Renal cortical epithelial cell (primary cell): ENCODE data around the gene OR10A4. TPM values are rescaled to one million over a fixed set of nuclear protein-coding genes. Genes with fewer than 3 reads are reported as not detected.
A peak's percentile ranks its signal among the peaks of the same experiment; 100 is the strongest.
"Not testable (repeated sequence)": the region's sequence is repeated elsewhere in the genome, so short reads cannot be mapped to it uniquely, and the experiment has no call there.

Experiments
- DNase-seq: peaks from one replicate; pipeline ENCODE4 v3.0.0-alpha.2; 2011; ENCODE audit warnings: low read depth
- total RNA-seq: library from RNA; depleted of rRNA; stranded (reverse); fragments of >200 nt; gene quantifications from 2 replicates; pipeline ENCODE4 v1.2.3, GENCODE V29; 2014

The OR10A4 gene, protein sequence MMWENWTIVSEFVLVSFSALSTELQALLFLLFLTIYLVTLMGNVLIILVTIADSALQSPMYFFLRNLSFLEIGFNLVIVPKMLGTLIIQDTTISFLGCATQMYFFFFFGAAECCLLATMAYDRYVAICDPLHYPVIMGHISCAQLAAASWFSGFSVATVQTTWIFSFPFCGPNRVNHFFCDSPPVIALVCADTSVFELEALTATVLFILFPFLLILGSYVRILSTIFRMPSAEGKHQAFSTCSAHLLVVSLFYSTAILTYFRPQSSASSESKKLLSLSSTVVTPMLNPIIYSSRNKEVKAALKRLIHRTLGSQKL
- not detected in 2 replicates for total RNA-seq

GRCh38 chr11:6876325-6876724, at the start of gene OR10A4:
TSS of gene OR10A4 (plus strand) at chr11:6876625. CDS start at chr11:6876648, 23 bp downstream.
- DNase-seq = no peak

DNA sequence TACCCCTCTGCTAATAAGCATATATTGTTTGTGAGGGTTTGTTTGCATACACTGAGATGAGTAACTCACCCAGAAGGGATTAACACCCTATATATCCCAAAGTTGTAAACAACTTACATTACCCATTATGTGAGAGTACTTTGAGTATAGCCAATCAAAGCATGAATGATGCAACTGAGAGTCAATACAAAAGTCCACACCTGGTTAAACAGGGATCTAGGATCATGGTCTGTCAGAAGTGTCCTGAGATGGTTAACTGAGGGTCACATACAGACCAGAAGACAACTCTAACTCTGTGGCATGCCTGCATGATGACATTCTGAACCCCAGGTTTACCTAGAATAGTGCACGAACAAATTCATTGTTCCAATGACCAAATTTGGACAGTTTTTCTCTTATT, 48.3 kb upstream of the OR10A4 start:
- no peak for DNase-seq

DNA sequence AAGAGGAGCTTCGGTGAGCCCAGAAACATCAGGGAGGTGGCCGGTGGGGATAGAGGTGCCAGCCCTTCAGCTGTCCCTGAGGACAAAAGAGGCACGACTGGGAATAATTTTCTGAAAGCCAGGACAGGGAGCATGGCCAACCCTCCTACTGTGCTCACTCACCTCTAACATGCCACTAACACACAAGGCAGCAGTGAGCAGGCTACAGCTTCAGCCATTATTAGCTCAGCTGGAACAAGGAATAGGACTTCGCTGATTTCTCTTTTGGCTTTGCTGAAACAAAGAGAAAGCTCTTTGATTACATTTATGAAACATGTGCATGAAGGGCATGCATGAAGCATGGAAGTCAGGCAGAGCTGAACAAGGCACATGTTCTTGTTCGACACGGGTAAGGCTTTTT, 43.1 kb upstream of the OR10A4 start:
- DNase-seq = no peak

DNA sequence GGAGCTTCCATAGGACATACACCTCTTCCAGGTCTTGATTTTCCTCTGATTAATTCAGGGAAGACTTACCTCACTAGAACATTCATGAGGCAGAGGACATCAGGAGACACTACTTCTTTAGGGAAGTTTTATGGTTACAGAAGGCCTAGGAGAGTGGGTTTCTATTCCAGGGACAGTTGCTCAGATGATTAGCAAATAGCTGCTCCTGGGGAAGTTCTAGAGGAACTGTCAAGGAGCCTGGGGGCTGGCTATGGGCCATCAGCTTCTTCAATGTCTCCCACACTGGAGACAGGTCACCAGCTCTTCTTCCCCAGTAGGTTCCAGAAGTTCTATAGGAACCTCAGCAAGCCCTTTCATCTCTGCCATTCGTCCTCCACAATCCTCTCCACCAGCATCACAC, 42.4 kb upstream of the OR10A4 start:
- no peak for DNase-seq

DNA sequence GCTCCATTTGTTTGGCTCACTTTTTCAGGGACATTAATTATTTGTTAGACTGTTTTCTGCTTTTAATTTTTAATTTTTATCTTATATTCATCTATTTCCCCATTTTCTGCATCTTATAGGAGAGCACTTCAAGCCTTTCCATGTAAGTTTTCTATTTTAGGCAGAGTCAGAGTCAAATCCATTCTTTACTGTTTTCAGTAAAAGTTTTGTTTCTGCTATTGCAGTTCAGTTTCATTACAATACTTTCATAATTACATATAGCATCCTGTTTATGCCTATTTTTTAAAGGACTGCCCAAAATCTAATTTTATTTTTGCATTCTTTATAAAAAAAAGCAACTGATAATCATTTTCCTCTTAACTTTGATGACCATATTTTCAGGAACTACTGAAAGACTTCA, 34.7 kb upstream of the OR10A4 start:
- no peak for DNase-seq

DNA sequence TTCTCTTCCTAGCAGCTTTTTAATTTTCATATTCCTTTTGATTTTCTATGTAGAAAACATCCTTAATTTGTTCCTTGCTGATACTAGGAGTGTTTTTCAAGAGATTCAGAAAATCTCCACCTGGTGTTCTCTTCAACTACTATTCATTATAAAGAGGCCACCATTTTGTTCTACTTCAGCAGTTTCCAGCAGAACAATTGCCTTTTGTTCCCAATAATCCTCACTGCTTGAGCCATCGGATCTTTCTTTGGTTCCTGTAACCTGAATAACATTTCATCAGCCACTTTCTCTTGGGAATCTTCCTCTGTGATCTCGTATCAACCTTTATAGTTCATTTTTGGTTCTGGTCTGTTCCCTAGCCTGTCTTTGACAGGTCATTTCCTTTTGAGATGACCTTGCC, 32.8 kb upstream of the OR10A4 start:
- DNase-seq = no peak

GRCh38 chr11:6844356-6844755, 32.1 kb upstream of the OR10A4 start:
- no peak for DNase-seq

DNA sequence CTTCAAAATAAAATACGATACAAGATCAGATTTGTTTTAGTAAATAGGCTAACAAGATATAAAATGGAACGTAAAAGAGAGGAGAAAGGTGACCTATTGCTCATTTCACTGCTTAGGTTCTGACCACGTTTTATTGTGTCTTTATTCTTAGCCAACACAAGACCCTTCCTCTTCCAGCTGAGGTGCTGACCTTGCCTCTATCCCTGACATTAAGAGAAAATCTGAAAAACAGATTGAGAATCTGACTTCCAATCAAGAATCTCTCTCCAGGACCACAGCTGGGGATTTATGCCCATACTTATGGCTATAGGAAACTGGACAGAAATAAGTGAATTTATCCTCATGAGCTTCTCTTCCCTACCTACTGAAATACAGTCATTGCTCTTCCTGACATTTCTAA, 31.0 kb upstream of the OR10A4 start, which contains the start of gene OR10A5:
TSS of gene OR10A5 (plus strand) at position 301 of the 400 bp plus-strand sequence. CDS start at position 301, 0 bp downstream.
- no peak for DNase-seq

- DNase-seq = peak; percentile 33
These were observed 25.9 kb upstream of the OR10A4 start for GRCh38 chr11:6850526-6850925.

DNA sequence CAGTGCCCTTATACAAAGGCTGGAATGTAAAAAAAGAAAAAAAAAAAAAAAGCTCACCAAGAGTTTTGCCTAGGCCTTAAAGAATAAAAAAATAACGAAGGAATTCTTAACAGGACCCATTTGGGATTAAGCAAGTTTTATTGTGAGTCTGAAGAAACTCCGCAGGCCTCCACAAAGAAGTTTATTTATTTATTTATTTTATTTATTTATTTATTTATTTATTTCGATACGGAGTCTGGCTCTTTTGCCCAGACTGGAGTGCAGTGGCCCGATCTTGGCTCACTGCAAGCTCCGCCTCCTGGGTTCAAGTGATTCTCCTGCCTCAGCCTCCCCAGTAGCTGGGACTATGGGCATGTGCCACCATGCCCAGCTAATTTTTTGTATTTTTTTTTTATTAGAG, 21.6 kb upstream of the OR10A4 start:
- DNase-seq = not testable (repeated sequence)

DNA sequence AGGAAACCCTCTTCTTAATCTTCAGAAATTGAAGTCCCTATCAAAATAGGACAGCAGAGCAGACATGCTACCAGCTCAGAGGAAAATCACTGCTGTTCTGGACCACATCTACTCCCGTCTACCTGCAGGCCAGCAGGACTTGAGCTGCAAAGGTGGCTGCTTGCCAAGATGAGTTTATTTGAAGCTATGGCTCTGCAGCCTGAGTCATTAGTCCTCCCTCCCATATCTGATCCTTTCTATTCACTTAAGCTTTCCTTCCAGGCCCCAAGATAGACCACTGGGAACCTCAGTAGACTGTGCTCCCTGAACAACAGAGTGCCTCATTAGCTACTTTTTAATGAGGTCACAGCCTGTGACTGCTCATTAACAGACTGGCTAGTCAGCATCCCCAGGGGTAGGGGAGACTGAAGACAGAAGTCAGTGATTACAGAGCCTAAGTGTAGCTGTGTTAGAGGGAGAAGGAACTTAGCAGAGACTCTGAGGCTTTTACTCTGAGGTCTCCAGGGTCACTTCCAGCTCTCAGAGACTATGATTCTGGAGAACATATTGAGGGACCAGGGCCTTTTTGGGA, 20.4 kb upstream of the OR10A4 start:
- peak; percentile 72 for DNase-seq

- DNase-seq = no peak
These were observed 19.6 kb upstream of the OR10A4 start for GRCh38 chr11:6856871-6857270.

DNA sequence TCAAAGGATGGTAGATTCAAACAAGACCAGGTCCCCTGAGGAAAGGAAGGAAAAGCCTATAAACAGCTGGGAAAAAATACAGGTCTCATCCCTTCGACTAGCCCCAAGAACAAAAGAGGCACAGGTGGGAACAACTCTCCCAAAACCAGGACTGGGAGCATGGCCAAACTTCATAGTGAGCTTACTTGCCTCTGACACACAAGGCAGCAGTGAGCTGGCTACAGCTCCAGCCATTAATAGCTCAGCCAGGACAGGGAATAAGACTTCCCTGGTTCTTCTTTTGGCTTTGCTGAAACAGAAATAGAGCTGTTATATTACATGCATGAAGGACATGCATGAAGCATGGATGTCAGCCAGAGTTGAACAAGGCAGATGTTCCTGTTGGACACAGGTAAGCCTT, 13.5 kb upstream of the OR10A4 start, which contains the start of gene OR10A2:
TSS of gene OR10A2 (plus strand) at position 97 of the 400 bp plus-strand sequence. CDS start 6,698 bp downstream, outside the sequence.
- DNase-seq = no peak

GRCh38 chr11:6864438-6864837, 12.0 kb upstream of the OR10A4 start:
- no peak for DNase-seq

GRCh38 chr11:6871278-6871677, 5.1 kb upstream of the OR10A4 start:
- DNase-seq = no peak

GRCh38 chr11:6875761-6876160, 664 bp upstream of the OR10A4 start:
- DNase-seq = no peak

DNA sequence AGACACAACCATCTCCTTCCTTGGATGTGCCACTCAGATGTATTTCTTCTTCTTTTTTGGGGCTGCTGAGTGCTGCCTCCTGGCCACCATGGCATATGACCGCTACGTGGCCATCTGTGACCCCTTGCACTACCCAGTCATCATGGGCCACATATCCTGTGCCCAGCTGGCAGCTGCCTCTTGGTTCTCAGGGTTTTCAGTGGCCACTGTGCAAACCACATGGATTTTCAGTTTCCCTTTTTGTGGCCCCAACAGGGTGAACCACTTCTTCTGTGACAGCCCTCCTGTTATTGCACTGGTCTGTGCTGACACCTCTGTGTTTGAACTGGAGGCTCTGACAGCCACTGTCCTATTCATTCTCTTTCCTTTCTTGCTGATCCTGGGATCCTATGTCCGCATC, 489 bp downstream of the OR10A4 start:
- DNase-seq = no peak

DNA sequence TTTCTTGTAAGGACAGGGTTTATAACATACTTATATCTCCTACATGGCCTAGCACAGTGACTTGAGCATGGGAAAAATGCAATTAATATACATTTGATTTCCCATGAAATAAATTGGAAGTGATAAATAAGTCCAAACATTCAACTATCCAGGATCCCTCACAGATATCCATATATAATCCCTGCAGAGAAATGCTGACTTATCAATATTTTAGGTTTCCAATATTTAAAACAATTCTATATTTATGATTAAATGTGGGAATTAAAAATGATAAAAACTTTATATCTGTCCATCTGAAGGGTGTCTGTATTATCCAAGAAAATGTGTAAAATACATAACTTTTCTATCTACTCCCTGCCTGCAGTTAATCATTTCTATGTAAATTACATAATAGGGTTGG, 6.3 kb downstream of the OR10A4 start:
- DNase-seq = no peak

- not testable (repeated sequence) for DNase-seq
These were observed 11.3 kb downstream of the OR10A4 start for GRCh38 chr11:6887711-6888110.

GRCh38 chr11:6888830-6889229, 12.4 kb downstream of the OR10A4 start:
- no peak for DNase-seq

DNA sequence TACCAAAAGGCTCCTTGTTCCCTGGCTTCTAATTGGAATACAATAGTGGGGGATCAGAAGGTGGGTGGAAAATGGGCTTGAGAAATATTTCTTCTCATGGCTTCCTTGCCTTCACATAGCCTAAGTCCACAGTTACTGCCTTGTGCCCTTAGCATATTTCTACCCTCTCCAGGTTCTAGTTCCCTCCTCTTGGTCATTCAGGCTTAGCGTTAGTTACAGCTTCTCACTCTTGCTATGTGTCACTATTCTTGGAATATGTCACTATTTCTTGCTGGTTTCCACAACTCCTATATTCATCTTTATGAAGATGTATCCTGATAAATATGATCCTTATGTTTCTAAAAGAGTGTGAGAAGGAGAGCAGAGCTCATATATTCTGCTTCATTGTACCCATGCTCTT, 13.4 kb downstream of the OR10A4 start:
- DNase-seq = no peak

DNA sequence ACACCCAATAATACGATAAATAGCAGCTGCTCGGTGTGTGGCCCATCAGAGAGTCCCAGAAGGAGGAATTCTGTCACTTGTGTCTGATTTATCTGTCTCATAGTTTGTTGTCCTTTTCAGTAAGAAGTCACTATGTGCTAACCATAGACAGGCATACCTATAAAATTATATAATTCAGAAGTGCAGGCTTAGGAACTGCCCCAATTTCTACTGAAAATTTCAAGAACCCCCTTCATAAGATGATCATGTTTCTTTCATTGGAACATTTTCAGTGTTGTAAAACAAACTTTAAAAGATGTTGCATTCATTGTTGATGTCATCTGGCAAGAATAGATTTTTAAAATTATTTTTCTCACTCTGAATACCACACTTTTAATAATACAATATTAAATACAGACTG, 16.0 kb downstream of the OR10A4 start, which contains the start of gene OR2D2:
TSS of gene OR2D2 (minus strand) at position 101 of the 400 bp plus-strand sequence. CDS start at position 101, 0 bp downstream.
- no peak for DNase-seq

DNA sequence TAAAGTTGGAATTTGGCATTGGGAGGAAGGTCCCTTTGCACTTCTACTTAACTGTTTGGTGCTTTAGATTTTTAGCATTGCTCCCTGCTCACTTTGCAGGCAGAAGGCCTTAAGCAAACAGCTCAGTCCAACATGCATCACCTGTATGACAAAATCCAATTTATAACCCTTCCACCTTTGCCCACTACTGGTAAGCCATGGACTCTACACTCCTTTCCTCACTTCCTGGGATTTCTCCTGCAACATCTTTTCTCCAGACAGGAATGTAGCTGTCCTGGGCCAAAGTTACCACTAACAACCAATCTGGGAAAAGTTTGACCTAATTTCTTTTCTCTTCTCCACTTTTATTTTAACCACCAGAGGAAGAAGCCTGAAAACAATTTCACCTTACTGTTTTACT, 17.7 kb downstream of the OR10A4 start:
- no peak for DNase-seq
